ENCODE results near the gene SMYD1. TPM values are rescaled to one million over a fixed set of nuclear protein-coding genes. Genes with fewer than 3 reads are reported as not detected.

Gene SMYD1
- total and polyA plus RNA-seq, 2 donors (not counting 3 experiments of a cell fraction or from before 2014, with no cell fraction given) = not detected

- H3K36me3 ChIP-seq (ENCODE audit: control insufficient read depth in 2 of 2, extremely low read depth in 1 of 2, insufficient read depth in 2 of 2, low read length in 2 of 2) = no peaks in the 10 kb centered on the region
- H3K9ac ChIP-seq (replicated peaks; ENCODE audit: extremely low read depth, insufficient read depth, low read length) = no peak overlapping the region
- no peaks in the 10 kb centered on the region for H3K9me1 ChIP-seq (replicated peaks; ENCODE audit: control insufficient read depth, extremely low read depth, insufficient read depth, low read length)
- TF ChIP-seq POLR2A (IDR thresholded peaks at IDR 0.05; ENCODE audit: low read depth, low read length) (no peak), FOS (IDR thresholded peaks at IDR 0.05; ENCODE audit: borderline replicate concordance, insufficient read depth, low read length) (no peak), POLR2AphosphoS5 (IDR thresholded peaks at IDR 0.05; ENCODE audit: insufficient read depth, low read depth, low read length) (no peak), GATA2 (IDR thresholded peaks at IDR 0.05; ENCODE audit: insufficient read depth, insufficient read length, low read depth, low read length) (no peak), MYC (IDR thresholded peaks at IDR 0.05; ENCODE audit: low read depth, low read length) (no peak), EZH2 (IDR thresholded peaks at IDR 0.05; ENCODE audit: borderline replicate concordance, low read depth, low read length, severe bottlenecking) (no peak), CTCF (IDR thresholded peaks at IDR 0.05; ENCODE audit: extremely low read depth in 1 of 2, insufficient read depth in 1 of 2, low read depth in 1 of 2, low read length in 2 of 2) (no peak), JUN (IDR thresholded peaks at IDR 0.05; ENCODE audit: borderline replicate concordance, insufficient read depth, insufficient read length, low read depth) (no peak), MAX (IDR thresholded peaks at IDR 0.05; ENCODE audit: insufficient read depth, insufficient read length) (no peak)
- ChIA-PET POLR2A (no interaction called here), CTCF (no interaction called here)
- no peaks in the 10 kb centered on the region for H3K9me3 ChIP-seq (replicated peaks; ENCODE audit: control insufficient read depth, insufficient read depth, low read length)
- dilution Hi-C loops (cut with MboI; ENCODE audit: extremely low pct_ligation_motif_present, low sequenced_read_pairs) (no loop called here), intact Hi-C loops (cut with micrococcal nuclease) (no loop called here)
- H3K4me1 ChIP-seq (ENCODE audit: control insufficient read depth, extremely low read depth, insufficient read depth, low read length) = peaks cover 19% of the 10 kb centered on the region
- no peak overlapping the region for H2AFZ ChIP-seq (ENCODE audit: low read depth, low read length)
- BruUV-seq (replicated peaks) = no TSS peak
- peaks cover 1 to 12% of the 10 kb centered on the region in 2 experiments for H3K27me3 ChIP-seq (ENCODE audit: control insufficient read depth in 2 of 2, insufficient read depth in 2 of 2, low read length in 2 of 2)
- no peak overlapping the region for H3K4me3 ChIP-seq (replicated peaks in 1 of 3; ENCODE audit: insufficient read depth in 1 of 3, low read depth in 1 of 3, low read length in 3 of 3)
- H3K27ac ChIP-seq (ENCODE audit: insufficient read depth, low read depth, low read length) = no peak overlapping the region
- no peaks in the 10 kb centered on the region for H4K20me1 ChIP-seq (replicated peaks; ENCODE audit: control insufficient read depth, extremely low read depth, insufficient read depth, low read length)
- peaks cover 23% of the 10 kb centered on the region for H3K79me2 ChIP-seq (ENCODE audit: control insufficient read depth, insufficient read depth, low read length)
- no peak for FAIRE-seq
- no peak overlapping the region for H3K4me2 ChIP-seq (ENCODE audit: insufficient read depth, low read length)
- no peak for DNase-seq (ENCODE audit: low read depth, low spot score)
Measured at GRCh38 chr2:88058191-88058590, 9.4 kb upstream of the SMYD1 start.
